ENCODE measurements around the gene IL11. TPM values are rescaled to one million over a fixed set of nuclear protein-coding genes. Genes with fewer than 3 reads are reported as not detected.

IL11 gene
- total RNA-seq, 6 experiments from 2014 or later = not detected

GRCh38 chr19:55341171-55341588 lies 29.1 kb downstream of the IL11 start:
- no peaks in the 10 kb centered on the region for H3K36me3 ChIP-seq
- no peaks in the 10 kb centered on the region for H3K9me3 ChIP-seq
- DNase-seq (peak in 1 of 3 donors; percentile 72), ATAC-seq (no peak)
- intact Hi-C loops (cut with DNase I) = no loop called here
- 0% methylated on average over 7 of the region's 15 CpGs for whole genome bisulfite sequencing (ENCODE audit: insufficient coverage, low coverage, low lambda C conversion rate, missing lambda C conversion rate)
- H3K4me3 ChIP-seq = peak overlapping the region in 2 of 3 donors; percentile 5 to 64
- H3K27ac ChIP-seq = no peak overlapping the region
- H3K27me3 ChIP-seq = no peaks in the 10 kb centered on the region
- peaks cover 0 to 12% (median under 1%) of the 10 kb centered on the region in 4 donors for H3K4me1 ChIP-seq
- TF ChIP-seq POLR2A (IDR thresholded peaks at IDR 0.05) = no peak
- TF ChIP-seq, protein P1, sequence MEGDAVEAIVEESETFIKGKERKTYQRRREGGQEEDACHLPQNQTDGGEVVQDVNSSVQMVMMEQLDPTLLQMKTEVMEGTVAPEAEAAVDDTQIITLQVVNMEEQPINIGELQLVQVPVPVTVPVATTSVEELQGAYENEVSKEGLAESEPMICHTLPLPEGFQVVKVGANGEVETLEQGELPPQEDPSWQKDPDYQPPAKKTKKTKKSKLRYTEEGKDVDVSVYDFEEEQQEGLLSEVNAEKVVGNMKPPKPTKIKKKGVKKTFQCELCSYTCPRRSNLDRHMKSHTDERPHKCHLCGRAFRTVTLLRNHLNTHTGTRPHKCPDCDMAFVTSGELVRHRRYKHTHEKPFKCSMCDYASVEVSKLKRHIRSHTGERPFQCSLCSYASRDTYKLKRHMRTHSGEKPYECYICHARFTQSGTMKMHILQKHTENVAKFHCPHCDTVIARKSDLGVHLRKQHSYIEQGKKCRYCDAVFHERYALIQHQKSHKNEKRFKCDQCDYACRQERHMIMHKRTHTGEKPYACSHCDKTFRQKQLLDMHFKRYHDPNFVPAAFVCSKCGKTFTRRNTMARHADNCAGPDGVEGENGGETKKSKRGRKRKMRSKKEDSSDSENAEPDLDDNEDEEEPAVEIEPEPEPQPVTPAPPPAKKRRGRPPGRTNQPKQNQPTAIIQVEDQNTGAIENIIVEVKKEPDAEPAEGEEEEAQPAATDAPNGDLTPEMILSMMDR (IDR thresholded peaks at IDR 0.05) = no peak

DNA sequence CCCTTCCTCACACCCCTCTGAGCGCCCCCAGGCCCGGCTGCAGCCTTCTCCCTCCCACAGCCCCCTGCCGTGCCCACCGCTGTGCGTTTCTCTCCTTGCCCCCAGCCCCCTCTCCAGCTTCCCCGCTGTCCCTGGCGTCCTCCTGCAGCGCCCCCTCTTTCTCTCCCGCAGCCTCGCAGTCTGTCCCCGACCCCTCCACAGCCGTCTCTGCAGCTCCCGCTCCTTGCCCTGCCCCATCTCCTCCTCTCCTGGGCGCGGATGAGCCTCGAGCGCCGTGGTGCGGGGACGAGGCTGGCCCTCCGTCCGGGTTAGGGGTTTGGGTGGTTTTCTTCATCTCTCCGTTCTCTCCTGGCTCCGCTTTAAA lies 29.5 kb downstream of the IL11 start:
- ATAC-seq (no peak), DNase-seq (no peak)
- peak overlapping the region in 2 of 3 donors; percentile 64 to 66 for H3K4me3 ChIP-seq
- TF ChIP-seq POLR2A (IDR thresholded peaks at IDR 0.05) = no peak
- TF ChIP-seq, protein P1 (IDR thresholded peaks at IDR 0.05) = no peak
- intact Hi-C loops (cut with DNase I) = no loop called here
- H3K4me1 ChIP-seq = peaks cover 0 to 12% (median under 1%) of the 10 kb centered on the region in 4 donors
- no peak overlapping the region for H3K27ac ChIP-seq
- no peaks in the 10 kb centered on the region for H3K36me3 ChIP-seq
- no peaks in the 10 kb centered on the region for H3K27me3 ChIP-seq
- H3K9me3 ChIP-seq = no peaks in the 10 kb centered on the region
- WGBS (ENCODE audit: insufficient coverage, low coverage, low lambda C conversion rate, missing lambda C conversion rate) = 4% methylated on average over 23 of the region's 24 CpGs

GRCh38 chr19:55339889-55340783 lies 30.1 kb downstream of the IL11 start:
- WGBS (ENCODE audit: insufficient coverage, low coverage, low lambda C conversion rate, missing lambda C conversion rate) = 10% methylated on average over 19 of the region's 44 CpGs
- peak in 2 of 3 donors; percentile 38 to 55 for DNase-seq
- H3K36me3 ChIP-seq = no peaks in the 10 kb centered on the region
- peak overlapping the region; percentile 67 to 75 (median 74) for H3K27ac ChIP-seq
- peak; percentile 88 for TF ChIP-seq POLR2A (IDR thresholded peaks at IDR 0.05)
- TF ChIP-seq, protein P1 (IDR thresholded peaks at IDR 0.05) = no peak
- peak overlapping the region; percentile 54 to 66 (median 64) for H3K4me3 ChIP-seq
- no peaks in the 10 kb centered on the region for H3K27me3 ChIP-seq
- no peaks in the 10 kb centered on the region for H3K9me3 ChIP-seq
- no peak for ATAC-seq
- intact Hi-C loops (cut with DNase I) = no loop called here
- peaks cover 0 to 12% (median under 1%) of the 10 kb centered on the region in 4 donors for H3K4me1 ChIP-seq

DNA sequence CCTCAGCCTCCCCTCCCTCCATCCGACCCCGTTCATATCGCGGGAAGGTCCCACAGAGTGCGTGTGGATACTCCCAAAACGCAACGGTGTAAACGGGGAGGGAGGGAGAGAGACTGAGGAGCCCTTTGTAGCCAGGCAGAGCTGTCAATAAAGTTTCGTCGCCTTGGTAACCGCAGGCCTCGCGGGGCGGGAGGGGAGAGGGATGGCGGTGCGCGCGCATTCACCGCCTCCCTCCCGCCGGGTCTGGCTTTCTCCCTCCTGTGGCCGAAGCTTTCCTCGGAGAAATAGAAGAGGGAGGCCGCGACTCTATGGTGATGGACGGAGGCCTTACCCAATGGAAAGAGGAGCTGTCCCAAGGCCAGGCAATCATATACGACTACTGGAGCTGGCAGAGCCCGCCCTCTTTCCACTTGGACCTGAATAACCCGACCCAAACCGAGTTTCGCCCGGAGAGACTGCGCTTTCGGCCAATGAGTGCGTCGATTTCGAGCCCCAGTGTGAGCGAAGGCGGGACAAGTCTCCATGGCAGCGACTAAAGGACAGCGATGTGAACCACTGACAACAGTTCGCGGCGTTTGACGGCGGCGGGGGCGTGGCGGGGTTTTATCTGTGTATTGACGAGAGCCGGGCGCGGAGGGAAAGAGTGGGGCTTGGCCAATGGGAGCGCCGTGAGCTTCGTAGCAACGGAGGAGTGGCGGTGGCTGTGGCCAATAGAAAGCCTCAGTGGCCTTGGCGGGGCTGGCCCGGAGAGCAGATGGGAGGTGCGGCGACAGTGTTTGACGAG lies 31.0 kb downstream of the IL11 start, which contains the start of gene KMT5C:
Gene KMT5C, plus strand, starts transcription at position 772 of the 784 bp plus-strand sequence. CDS start 2,061 bp downstream, outside the sequence.
- peak; percentile 100 for DNase-seq
- Histone ChIP-seq H3K36me3 (no peaks in the 10 kb centered on the region), H3K4me3 (peak within 1 kb of the TSS; percentile 54 to 66 (median 64)), H3K27me3 (no peaks in the 10 kb centered on the region), H3K9me3 (no peaks in the 10 kb centered on the region), H3K4me1 (peaks cover 0 to 12% (median under 1%) of the 10 kb centered on the region in 4 donors), H3K27ac (peak within 1 kb of the TSS; percentile 75 to 89 (median 86))
- TF ChIP-seq, protein P1 (IDR thresholded peaks at IDR 0.05) = peak; percentile 40 to 42 (median 41)
- no peak for TF ChIP-seq POLR2A (IDR thresholded peaks at IDR 0.05)
- intact Hi-C loops (cut with DNase I) = no loop called here
- ATAC-seq = peak; percentile 86 to 94 (median 91)
- under 1% methylated on average over 26 of the region's 63 CpGs for WGBS (ENCODE audit: insufficient coverage, low coverage, low lambda C conversion rate, missing lambda C conversion rate)
